Activated naive CD4-positive, alpha-beta T cell treated with anti-CD3 and anti-CD28 coated beads, Interleukin-2, amount 50 U/mL, for 24 hours (primary cell): Measurements from ENCODE around the gene SHLD1.

Experiments used
- H3K27ac Mint-ChIP-seq: one replicate; pipeline ENCODE4 v1.8.0; 2021; ENCODE audit warnings: mild to moderate bottlenecking, mixed read lengths
- H3K27me3 Mint-ChIP-seq: one replicate; pipeline ENCODE4 v1.8.0; 2021; ENCODE audit warnings: mixed read lengths
- H3K36me3 Mint-ChIP-seq: one replicate; pipeline ENCODE4 v1.8.0; 2021; ENCODE audit warnings: mixed read lengths
- H3K4me1 Mint-ChIP-seq: one replicate; pipeline ENCODE4 v1.8.0; 2021; ENCODE audit warnings: mixed read lengths
- H3K4me3 Mint-ChIP-seq: one replicate; pipeline ENCODE4 v1.8.0; 2021; ENCODE audit warnings: mild to moderate bottlenecking, mixed read lengths
- H3K9me3 Mint-ChIP-seq: one replicate; pipeline ENCODE4 v1.8.0; 2021; ENCODE audit warnings: mixed read lengths

SHLD1 gene

DNA sequence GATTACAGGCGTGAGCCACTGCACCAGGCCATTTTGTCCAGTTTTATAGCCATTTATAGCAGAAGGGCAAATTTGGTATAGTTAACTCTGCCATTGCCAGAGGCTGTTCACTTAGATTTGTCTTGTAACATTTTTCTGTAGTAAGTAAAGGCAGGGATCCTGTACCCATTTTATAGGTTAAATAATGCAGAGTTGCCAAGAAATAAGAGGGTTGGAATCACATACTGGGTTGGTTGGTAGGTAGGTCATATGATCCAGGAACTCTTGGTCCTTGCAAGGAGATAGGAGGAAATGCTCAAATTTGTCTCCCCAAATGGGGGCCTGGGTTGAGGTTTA is 68.1 kb downstream of the SHLD1 start:
- Mint-ChIP-seq H3K4me3 (no peak overlapping the region), H3K27me3 (no peaks in the 10 kb centered on the region), H3K36me3 (peaks cover 10% of the 10 kb centered on the region), H3K27ac (no peak overlapping the region), H3K4me1 (peaks cover 4% of the 10 kb centered on the region), H3K9me3 (no peaks in the 10 kb centered on the region)

DNA sequence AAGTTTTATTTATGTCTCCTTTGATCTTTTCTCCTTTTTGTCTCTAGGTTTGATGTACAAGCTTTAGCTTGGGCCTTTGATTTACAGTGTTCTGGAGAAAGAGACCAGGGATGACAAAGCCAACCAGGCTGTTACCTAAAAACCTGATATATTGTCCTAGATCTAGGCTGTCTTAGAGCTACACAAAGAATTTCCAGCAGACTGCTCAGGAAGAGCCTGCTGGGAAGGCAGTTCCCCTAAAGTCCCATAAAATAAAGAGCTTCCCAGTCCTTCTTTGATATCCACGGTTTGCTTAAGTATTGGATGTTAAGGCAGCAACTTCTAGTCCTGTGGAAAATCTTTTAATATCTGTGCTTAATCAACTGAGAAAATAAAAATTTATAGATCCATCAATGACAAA is 70.5 kb downstream of the SHLD1 start:
- no peaks in the 10 kb centered on the region for H3K27me3 Mint-ChIP-seq
- H3K9me3 Mint-ChIP-seq = no peaks in the 10 kb centered on the region
- no peak overlapping the region for H3K27ac Mint-ChIP-seq
- peaks cover 12% of the 10 kb centered on the region for H3K36me3 Mint-ChIP-seq
- peaks cover 15% of the 10 kb centered on the region for H3K4me1 Mint-ChIP-seq
- no peak overlapping the region for H3K4me3 Mint-ChIP-seq

DNA sequence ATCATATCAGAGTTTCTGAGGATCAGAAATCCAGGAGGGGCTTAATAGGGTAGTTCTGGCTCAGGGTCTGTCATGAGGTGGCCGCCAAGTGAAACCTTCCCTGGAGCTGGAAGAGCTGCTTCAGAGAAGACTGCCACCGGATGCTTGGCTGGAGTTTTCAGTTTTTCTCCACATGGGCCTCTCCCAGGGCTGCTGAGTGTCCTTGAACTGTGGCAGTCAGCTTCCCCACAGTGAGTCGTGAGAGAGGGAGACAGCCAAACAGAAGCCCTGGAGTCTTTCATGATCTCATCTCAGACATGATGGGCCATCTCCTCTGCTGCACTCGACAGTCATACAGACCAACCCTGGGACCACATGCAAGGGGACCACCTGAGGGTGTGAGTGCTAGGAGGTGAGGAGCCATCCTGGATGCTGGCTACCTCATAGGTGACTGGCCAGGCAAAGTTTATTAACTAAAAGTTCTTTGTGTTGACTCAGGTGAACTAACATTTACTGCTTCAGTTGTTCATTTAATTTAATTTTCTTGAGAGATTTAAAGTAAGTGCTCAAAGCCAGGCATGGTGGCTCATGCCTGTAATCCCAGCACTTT is 71.5 kb downstream of the SHLD1 start:
- Mint-ChIP-seq H3K27me3 (no peaks in the 10 kb centered on the region), H3K27ac (peak overlapping the region; percentile 35), H3K4me1 (peaks cover 16% of the 10 kb centered on the region), H3K9me3 (no peaks in the 10 kb centered on the region), H3K36me3 (peaks cover 9% of the 10 kb centered on the region), H3K4me3 (no peak overlapping the region)

GRCh38 chr20:5822569-5822968 is 72.4 kb downstream of the SHLD1 start:
- peak overlapping the region; percentile 7 for H3K27ac Mint-ChIP-seq
- H3K36me3 Mint-ChIP-seq = peaks cover 9% of the 10 kb centered on the region
- H3K4me3 Mint-ChIP-seq = no peak overlapping the region
- no peaks in the 10 kb centered on the region for H3K9me3 Mint-ChIP-seq
- peaks cover 16% of the 10 kb centered on the region for H3K4me1 Mint-ChIP-seq
- no peaks in the 10 kb centered on the region for H3K27me3 Mint-ChIP-seq

GRCh38 chr20:5825130-5825719 is 75.0 kb downstream of the SHLD1 start:
- Mint-ChIP-seq H3K27me3 (no peaks in the 10 kb centered on the region), H3K27ac (no peak overlapping the region), H3K4me3 (no peak overlapping the region), H3K36me3 (peaks cover 6% of the 10 kb centered on the region), H3K9me3 (no peaks in the 10 kb centered on the region), H3K4me1 (peaks cover 18% of the 10 kb centered on the region)

GRCh38 chr20:5827098-5827853 is 77.1 kb downstream of the SHLD1 start:
- no peak overlapping the region for H3K4me3 Mint-ChIP-seq

GRCh38 chr20:5827861-5828260 is 77.7 kb downstream of the SHLD1 start:
- Mint-ChIP-seq H3K27ac (no peak overlapping the region), H3K4me3 (no peak overlapping the region), H3K4me1 (peaks cover 18% of the 10 kb centered on the region), H3K36me3 (peaks cover 5% of the 10 kb centered on the region), H3K27me3 (no peaks in the 10 kb centered on the region), H3K9me3 (no peaks in the 10 kb centered on the region)

More at GRCh38 chr20:5827098-5827853, 77.1 kb downstream of the SHLD1 start:
- H3K27ac Mint-ChIP-seq = no peak overlapping the region
- H3K27me3 Mint-ChIP-seq = no peaks in the 10 kb centered on the region
- peaks cover 7% of the 10 kb centered on the region for H3K36me3 Mint-ChIP-seq
- no peaks in the 10 kb centered on the region for H3K9me3 Mint-ChIP-seq
- H3K4me1 Mint-ChIP-seq = peaks cover 18% of the 10 kb centered on the region

- no peak overlapping the region for H3K27ac Mint-ChIP-seq
- peaks cover 12% of the 10 kb centered on the region for H3K36me3 Mint-ChIP-seq
- H3K9me3 Mint-ChIP-seq = peaks cover 5% of the 10 kb centered on the region
- H3K4me3 Mint-ChIP-seq = no peak overlapping the region
- peaks cover 20% of the 10 kb centered on the region for H3K4me1 Mint-ChIP-seq
- H3K27me3 Mint-ChIP-seq = no peaks in the 10 kb centered on the region
Observed at GRCh38 chr20:5829241-5829809, 79.1 kb downstream of the SHLD1 start.

- Mint-ChIP-seq H3K27ac (peak overlapping the region; percentile 36), H3K4me1 (peaks cover 34% of the 10 kb centered on the region), H3K36me3 (peaks cover 12% of the 10 kb centered on the region), H3K9me3 (peaks cover 5% of the 10 kb centered on the region), H3K27me3 (no peaks in the 10 kb centered on the region), H3K4me3 (no peak overlapping the region)
Observed at GRCh38 chr20:5831539-5832237, 81.5 kb downstream of the SHLD1 start.

DNA sequence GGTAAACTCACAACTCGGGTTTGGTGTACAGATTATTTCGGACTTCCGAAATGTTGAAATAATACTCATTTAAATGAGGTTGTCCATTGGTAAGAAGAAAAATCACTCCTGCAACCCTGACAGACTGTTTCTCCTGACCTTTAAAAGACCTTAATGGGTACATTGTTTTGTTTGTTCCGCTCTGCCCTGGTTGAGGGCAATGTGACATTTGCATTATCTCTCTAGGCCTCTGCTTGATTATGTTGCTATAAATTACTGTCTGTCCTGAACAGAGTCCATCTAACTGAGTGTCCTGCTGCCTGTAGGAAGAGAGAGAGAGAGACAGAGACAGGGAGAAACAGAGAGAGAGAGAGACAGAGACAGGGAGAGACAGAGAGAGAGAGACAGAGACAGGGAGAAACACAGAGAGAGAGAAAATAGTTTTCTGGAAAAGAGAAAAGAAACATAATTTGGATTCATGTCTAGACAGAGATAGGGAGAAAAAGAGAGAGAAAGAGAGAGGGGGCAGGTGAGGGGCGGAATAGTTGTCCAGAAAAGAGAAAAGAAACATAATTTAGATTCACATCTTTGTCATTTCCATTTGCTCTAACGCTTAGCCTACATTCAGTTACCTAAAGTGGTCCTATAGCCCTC is 83.2 kb downstream of the SHLD1 start:
- H3K27me3 Mint-ChIP-seq = no peaks in the 10 kb centered on the region
- H3K27ac Mint-ChIP-seq = no peak overlapping the region
- H3K4me1 Mint-ChIP-seq = peaks cover 41% of the 10 kb centered on the region
- peaks cover 12% of the 10 kb centered on the region for H3K36me3 Mint-ChIP-seq
- peaks cover 5% of the 10 kb centered on the region for H3K9me3 Mint-ChIP-seq
- H3K4me3 Mint-ChIP-seq = no peak overlapping the region

- Mint-ChIP-seq H3K9me3 (peaks cover 5% of the 10 kb centered on the region), H3K4me3 (no peak overlapping the region), H3K27me3 (no peaks in the 10 kb centered on the region), H3K27ac (no peak overlapping the region), H3K4me1 (peaks cover 41% of the 10 kb centered on the region), H3K36me3 (peaks cover 12% of the 10 kb centered on the region)
Observed at GRCh38 chr20:5834436-5835005, 84.3 kb downstream of the SHLD1 start.

GRCh38 chr20:5835321-5835821 is 85.2 kb downstream of the SHLD1 start:
- H3K4me1 Mint-ChIP-seq = peaks cover 41% of the 10 kb centered on the region
- H3K36me3 Mint-ChIP-seq = peaks cover 12% of the 10 kb centered on the region
- H3K9me3 Mint-ChIP-seq = peaks cover 5% of the 10 kb centered on the region
- H3K27ac Mint-ChIP-seq = peak overlapping the region; percentile 87
- H3K27me3 Mint-ChIP-seq = no peaks in the 10 kb centered on the region
- H3K4me3 Mint-ChIP-seq = peak overlapping the region; percentile 34

GRCh38 chr20:5835871-5836270 is 85.7 kb downstream of the SHLD1 start:
- Mint-ChIP-seq H3K4me1 (peaks cover 41% of the 10 kb centered on the region), H3K9me3 (peaks cover 5% of the 10 kb centered on the region), H3K27me3 (no peaks in the 10 kb centered on the region), H3K4me3 (peak overlapping the region; percentile 34), H3K27ac (peak overlapping the region; percentile 87), H3K36me3 (peaks cover 12% of the 10 kb centered on the region)

DNA sequence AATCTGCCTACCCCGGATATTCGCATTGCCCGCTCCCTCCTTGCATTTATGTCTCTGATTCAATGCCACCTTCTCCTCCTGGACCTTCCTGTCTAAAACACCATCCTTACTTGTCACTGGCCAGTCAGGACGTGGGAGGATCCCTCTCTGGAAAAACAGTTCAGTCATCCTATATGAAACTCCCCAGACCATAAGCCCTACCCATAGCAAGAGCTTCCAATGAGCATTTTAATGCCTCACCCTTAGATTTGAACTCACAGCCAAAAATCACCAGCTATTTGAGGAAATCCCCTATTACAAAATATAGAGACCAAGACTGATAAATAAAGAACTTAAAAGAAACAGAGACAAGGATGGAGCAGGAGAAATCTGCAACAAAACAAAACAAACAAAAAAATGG is 86.4 kb downstream of the SHLD1 start:
- peaks cover 12% of the 10 kb centered on the region for H3K36me3 Mint-ChIP-seq
- H3K9me3 Mint-ChIP-seq = peaks cover 5% of the 10 kb centered on the region
- peak overlapping the region; percentile 34 for H3K4me3 Mint-ChIP-seq
- H3K27me3 Mint-ChIP-seq = no peaks in the 10 kb centered on the region
- H3K4me1 Mint-ChIP-seq = peaks cover 41% of the 10 kb centered on the region
- peak overlapping the region; percentile 82 for H3K27ac Mint-ChIP-seq
